Liver (tissue), 9 donors: ENCODE measurements around the gene LMF1. TPM values are rescaled to one million over a fixed set of nuclear protein-coding genes. Genes with fewer than 3 reads are reported as not detected.
"Not testable (repeated sequence)": the region's sequence is repeated elsewhere in the genome, so short reads cannot be mapped to it uniquely, and the experiment has no call there.

ENCODE experiments used
- DNase-seq: peaks from one replicate; pipeline ENCODE4 v3.0.0-alpha.2; 2017; ENCODE audit warnings: low spot score
- H3K27ac ChIP-seq, 2 donors: one replicate each; pipeline ENCODE4 v1.7.0; 2013; ENCODE audit warnings: inconsistent platforms in 2 of 2, low read length in 2 of 2, control low read depth in 1 of 2, low read depth in 1 of 2, mild to moderate bottlenecking in 1 of 2
- H3K27me3 ChIP-seq, 4 donors: one replicate each; pipeline versions ENCODE4 v1.6.1 to v1.7.0; 2013; ENCODE audit warnings: low read length in 3 of 4, inconsistent platforms in 1 of 4, mild to moderate bottlenecking in 1 of 4, moderate library complexity in 1 of 4; ENCODE audit not compliant: control insufficient read depth in 4 of 4, insufficient read depth in 4 of 4
- H3K36me3 ChIP-seq, 4 donors: one replicate each; pipeline versions ENCODE4 v1.6.1 to v1.7.0; 2013; ENCODE audit warnings: low read length in 3 of 4, mild to moderate bottlenecking in 3 of 4, low read depth in 1 of 4, moderate library complexity in 1 of 4; ENCODE audit not compliant: control insufficient read depth in 4 of 4, insufficient read depth in 3 of 4
- H3K4me1 ChIP-seq, 4 donors: one replicate each; pipeline versions ENCODE4 v1.6.1 to v1.7.0; 2013; ENCODE audit warnings: low read length in 3 of 4, mild to moderate bottlenecking in 3 of 4, moderate library complexity in 1 of 4; ENCODE audit not compliant: control insufficient read depth in 4 of 4, insufficient read depth in 4 of 4
- H3K4me3 ChIP-seq, 3 donors: one replicate each; pipeline versions ENCODE4 v1.6.1 to v1.7.0; 2013; ENCODE audit warnings: low read length in 3 of 3, control low read depth in 1 of 3, low read depth in 1 of 3, mild to moderate bottlenecking in 1 of 3
- H3K9ac ChIP-seq, 2 donors: one replicate each; pipeline ENCODE4 v1.7.0; 2013; ENCODE audit warnings: low read length in 2 of 2, mild to moderate bottlenecking in 2 of 2, moderate library complexity in 2 of 2, control low read depth in 1 of 2, low read depth in 1 of 2
- H3K9me3 ChIP-seq, 4 donors: one replicate each; pipeline versions ENCODE4 v1.6.1 to v1.7.0; 2013; ENCODE audit warnings: low read length in 3 of 4; ENCODE audit not compliant: control insufficient read depth in 4 of 4
- ATF3 ChIP-seq: IDR thresholded peaks from 2 replicates; pipeline ENCODE4 v1.6.1; 2016; ENCODE audit warnings: antibody characterized with exemption
- CTCF ChIP-seq: fragments of 150-350 bp; IDR thresholded peaks from 2 replicates; pipeline ENCODE4 v1.5.1; 2017; ENCODE audit warnings: improper control_type of control experiment, low read depth, low read length; ENCODE audit not compliant: missing input control
- EGR1 ChIP-seq, 2 donors: IDR thresholded peaks; 2 replicates each; pipeline ENCODE4 v1.6.1; 2016 to 2018; ENCODE audit warnings: antibody characterized with exemption in 2 of 2, low read depth in 2 of 2
- FOXA2 ChIP-seq: IDR thresholded peaks from 2 replicates; pipeline ENCODE4 v1.6.1; 2016; ENCODE audit warnings: antibody characterized with exemption
- GABPA ChIP-seq, 2 donors: IDR thresholded peaks in 1 of 2; conservative IDR thresholded peaks in 1 of 2; 2 replicates each; pipeline ENCODE4 v1.6.1; 2016; ENCODE audit warnings: antibody characterized with exemption in 2 of 2, mild to moderate bottlenecking in 1 of 2, moderate library complexity in 1 of 2
- HNF4A ChIP-seq, 2 donors: conservative IDR thresholded peaks; 2 replicates each; pipeline ENCODE4 v1.6.1; 2016; ENCODE audit warnings: antibody characterized with exemption in 2 of 2, mild to moderate bottlenecking in 2 of 2
- HNF4G ChIP-seq: IDR thresholded peaks from 2 replicates; pipeline ENCODE4 v1.6.1; 2016; ENCODE audit warnings: antibody characterized with exemption
- JUND ChIP-seq, 2 donors: IDR thresholded peaks; 2 replicates each; pipeline ENCODE4 v1.6.1; 2016; ENCODE audit warnings: antibody characterized with exemption in 2 of 2
- MAX ChIP-seq: IDR thresholded peaks from 2 replicates; pipeline ENCODE4 v1.6.1; 2016; ENCODE audit warnings: antibody characterized with exemption
- NR2F2 ChIP-seq: IDR thresholded peaks from 2 replicates; pipeline ENCODE4 v1.6.1; 2016; ENCODE audit warnings: antibody characterized with exemption
- RAD21 ChIP-seq, 2 donors: IDR thresholded peaks; 2 replicates each; pipeline ENCODE4 v1.6.1; 2016; ENCODE audit warnings: antibody characterized with exemption in 2 of 2, mild to moderate bottlenecking in 2 of 2
- RXRA ChIP-seq, 2 donors: IDR thresholded peaks; 2 replicates each; pipeline ENCODE4 v1.6.1; 2017 to 2018; ENCODE audit warnings: antibody characterized with exemption in 2 of 2, mild to moderate bottlenecking in 1 of 2
- SP1 ChIP-seq: IDR thresholded peaks from 2 replicates; pipeline ENCODE4 v1.6.1; 2018; ENCODE audit warnings: antibody characterized with exemption, mild to moderate bottlenecking
- TAF1 ChIP-seq: conservative IDR thresholded peaks from 2 replicates; pipeline ENCODE4 v1.6.1; 2016; ENCODE audit warnings: antibody characterized with exemption, mild to moderate bottlenecking
- WGBS: extraction: QIAGEN DNeasy Blood & Tissue Kit; methylation state at CpG from one replicate; pipeline ENCODE4 v1.1.7; 2013; 5-methylcytosine and 5-hydroxymethylcytosine counted together
- polyA plus RNA-seq, 2 donors: library from polyadenylated mRNA; stranded (reverse) in 1 of 2; unstranded in 1 of 2; fragments of 200-250 nt in 1 of 2; fragments of >200 nt in 1 of 2; fragmentation: Nextera tagmentation in 1 of 2; extraction: Ambion mirVana in 1 of 2; gene quantifications; one replicate each; pipeline versions ENCODE4 v1.2.1 to v1.2.3, GENCODE V29; 2013 to 2015
- total RNA-seq, 2 donors: library from RNA; depleted of rRNA; stranded (reverse); fragments of >200 nt; gene quantifications; one replicate each; pipeline ENCODE4 v1.2.3, GENCODE V29; 2014
- TF ChIP-seq, protein P1 (sequence below): IDR thresholded peaks from 2 replicates; pipeline ENCODE4 v1.6.1; 2016; ENCODE audit warnings: antibody characterized with exemption
- donor health status: healthy.
- donor health status: healthy.
- donor health status: healthy.
- donor health status: healthy.
- donor health status: healthy.

LMF1 gene
- total and polyA plus RNA-seq, 4 donors = 8.8 to 24.3 (median 12.6) TPM

GRCh38 chr16:950733-951573 lies 19.8 kb downstream of the LMF1 start:
- H3K27ac ChIP-seq, DNase-seq, H3K27me3 ChIP-seq, H3K4me1 ChIP-seq, H3K4me3 ChIP-seq, H3K9me3 ChIP-seq, H3K9ac ChIP-seq: not testable (repeated sequence)
- WGBS = 72% methylated on average over 27 of the region's 27 CpGs
- peaks cover 0 to 30% (median 5%) of the 10 kb centered on the region in 4 donors for H3K36me3 ChIP-seq

DNA sequence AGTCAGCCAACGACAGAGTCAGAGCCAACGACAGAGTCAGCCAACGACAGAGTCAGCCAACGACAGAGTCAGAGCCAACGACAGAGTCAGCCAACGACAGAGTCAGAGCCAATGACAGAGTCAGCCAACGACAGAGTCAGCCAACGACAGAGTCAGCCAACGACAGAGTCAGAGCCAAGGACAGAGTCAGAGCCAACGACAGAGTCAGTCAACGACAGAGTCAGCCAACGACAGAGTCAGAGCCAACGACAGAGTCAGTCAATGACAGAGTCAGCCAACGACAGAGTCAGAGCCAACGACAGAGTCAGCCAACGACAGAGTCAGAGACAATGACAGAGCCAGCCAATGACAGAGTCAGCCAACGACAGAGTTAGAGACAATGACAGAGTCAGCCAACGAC lies 22.0 kb downstream of the LMF1 start:
- not testable (repeated sequence) for H3K9ac ChIP-seq, H3K9me3 ChIP-seq, H3K27me3 ChIP-seq, DNase-seq, H3K4me3 ChIP-seq, H3K27ac ChIP-seq, H3K4me1 ChIP-seq
- 71% methylated on average over 18 of the region's 18 CpGs for WGBS
- H3K36me3 ChIP-seq = peaks cover 2 to 32% (median 5%) of the 10 kb centered on the region in 4 donors

DNA sequence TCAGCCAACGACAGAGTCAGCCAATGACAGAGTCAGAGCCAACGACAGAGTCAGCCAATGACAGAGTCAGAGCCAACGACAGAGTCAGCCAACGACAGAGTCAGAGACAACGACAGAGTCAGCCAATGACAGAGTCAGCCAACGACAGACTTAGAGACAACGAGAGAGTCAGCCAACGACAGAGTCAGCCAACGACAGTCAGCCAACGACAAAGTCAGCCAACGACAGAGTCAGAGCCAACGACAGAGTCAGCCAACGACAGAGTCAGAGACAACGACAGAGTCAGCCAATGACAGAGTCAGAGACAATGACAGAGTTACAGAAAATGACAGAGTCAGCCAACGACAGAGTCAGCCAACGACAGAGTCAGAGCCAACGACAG lies 22.9 kb downstream of the LMF1 start:
- WGBS = 81% methylated on average over 17 of the region's 17 CpGs
- not testable (repeated sequence) for DNase-seq, H3K27ac ChIP-seq, H3K4me3 ChIP-seq, H3K9me3 ChIP-seq, H3K4me1 ChIP-seq, H3K27me3 ChIP-seq, H3K9ac ChIP-seq
- H3K36me3 ChIP-seq = peaks cover 2 to 32% (median 5%) of the 10 kb centered on the region in 4 donors

DNA sequence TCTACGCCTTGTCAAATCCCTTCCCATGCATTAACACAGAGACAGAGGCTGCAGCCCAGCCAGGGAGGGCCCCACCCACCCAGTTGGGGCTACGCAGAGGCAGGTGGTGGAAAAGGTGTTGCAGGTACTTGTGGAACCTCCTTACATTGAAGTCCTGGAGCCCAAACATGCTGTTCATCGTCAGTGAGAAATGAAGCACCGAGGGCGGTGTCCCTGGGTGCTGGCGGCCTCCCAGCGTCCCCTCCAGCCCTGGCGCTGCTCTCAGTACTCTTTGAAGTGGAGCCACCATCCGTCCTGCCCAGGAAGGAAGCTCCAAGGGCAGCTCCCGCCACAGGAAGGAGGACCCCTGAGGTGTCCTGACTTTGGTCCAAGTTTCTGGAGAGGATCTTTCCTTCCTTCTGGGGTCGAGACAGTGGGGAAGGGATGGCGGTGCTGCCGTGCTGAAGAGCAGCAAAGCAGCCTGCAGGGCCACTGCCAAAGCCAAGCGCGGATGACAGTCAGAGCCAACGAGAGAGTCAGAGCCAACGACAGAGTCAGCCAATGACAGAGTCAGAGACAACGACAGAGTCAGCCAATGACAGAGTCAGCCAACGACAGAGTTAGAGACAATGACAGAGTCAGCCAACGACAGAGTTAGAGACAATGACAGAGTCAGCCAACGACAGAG lies 23.4 kb downstream of the LMF1 start:
- Histone ChIP-seq H3K27ac (no peak overlapping the region), H3K36me3 (peaks cover 2 to 31% (median 5%) of the 10 kb centered on the region in 4 donors), H3K4me3 (no peak overlapping the region), H3K27me3 (no peaks in the 10 kb centered on the region), H3K9ac (no peak overlapping the region), H3K4me1 (no peaks in the 10 kb centered on the region), H3K9me3 (peaks cover 0 to 5% (median 2%) of the 10 kb centered on the region in 4 donors)
- 88% methylated on average over 21 of the region's 21 CpGs for WGBS
- DNase-seq = no peak
- TF ChIP-seq CTCF = no peak
- TF ChIP-seq FOXA2 = no peak
- no peak for TF ChIP-seq TAF1
- no peak for TF ChIP-seq GABPA (IDR thresholded peaks at IDR 0.05 in 1 of 2, conservative IDR thresholded peaks at IDR 0.05 in 1 of 2)
- TF ChIP-seq NR2F2 = no peak
- TF ChIP-seq SP1 = no peak
- no peak for TF ChIP-seq ATF3
- TF ChIP-seq JUND (IDR thresholded peaks at IDR 0.05) = no peak
- TF ChIP-seq, protein P1, sequence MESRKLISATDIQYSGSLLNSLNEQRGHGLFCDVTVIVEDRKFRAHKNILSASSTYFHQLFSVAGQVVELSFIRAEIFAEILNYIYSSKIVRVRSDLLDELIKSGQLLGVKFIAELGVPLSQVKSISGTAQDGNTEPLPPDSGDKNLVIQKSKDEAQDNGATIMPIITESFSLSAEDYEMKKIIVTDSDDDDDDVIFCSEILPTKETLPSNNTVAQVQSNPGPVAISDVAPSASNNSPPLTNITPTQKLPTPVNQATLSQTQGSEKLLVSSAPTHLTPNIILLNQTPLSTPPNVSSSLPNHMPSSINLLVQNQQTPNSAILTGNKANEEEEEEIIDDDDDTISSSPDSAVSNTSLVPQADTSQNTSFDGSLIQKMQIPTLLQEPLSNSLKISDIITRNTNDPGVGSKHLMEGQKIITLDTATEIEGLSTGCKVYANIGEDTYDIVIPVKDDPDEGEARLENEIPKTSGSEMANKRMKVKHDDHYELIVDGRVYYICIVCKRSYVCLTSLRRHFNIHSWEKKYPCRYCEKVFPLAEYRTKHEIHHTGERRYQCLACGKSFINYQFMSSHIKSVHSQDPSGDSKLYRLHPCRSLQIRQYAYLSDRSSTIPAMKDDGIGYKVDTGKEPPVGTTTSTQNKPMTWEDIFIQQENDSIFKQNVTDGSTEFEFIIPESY = no peak
- TF ChIP-seq RXRA (IDR thresholded peaks at IDR 0.05) = no peak
- no peak for TF ChIP-seq EGR1 (IDR thresholded peaks at IDR 0.05; ENCODE audit: low read depth in 2 of 2)
- no peak for TF ChIP-seq HNF4G
- TF ChIP-seq RAD21 (IDR thresholded peaks at IDR 0.05) = no peak
- TF ChIP-seq MAX = no peak
- TF ChIP-seq HNF4A (conservative IDR thresholded peaks at IDR 0.05) = no peak
